COLO668 (cell line): ENCODE data around the gene UBTFL1.
"Not testable (repeated sequence)": the region's sequence is repeated elsewhere in the genome, so short reads cannot be mapped to it uniquely, and the experiment has no call there.

ENCODE experiments used
- DNase-seq: peaks from one replicate; lab custom pipeline; 2025; ENCODE audit not compliant: unreplicated experiment; lab: John Stamatoyannopoulos, UW

The UBTFL1 gene

GRCh38 chr11:90085650-90086049, at the start of gene UBTFL1:
UBTFL1 (plus strand) TSS chr11:90085950; CDS start chr11:90085950, 0 bp downstream.
- not testable (repeated sequence) for DNase-seq

- not testable (repeated sequence) for DNase-seq
Observed at GRCh38 chr11:90051591-90052209, 34.0 kb upstream of the UBTFL1 start.

- not testable (repeated sequence) for DNase-seq
Observed at GRCh38 chr11:90052311-90052710, 33.4 kb upstream of the UBTFL1 start.

- not testable (repeated sequence) for DNase-seq
Observed at GRCh38 chr11:90053545-90053944, 32.2 kb upstream of the UBTFL1 start.

GRCh38 chr11:90088731-90089130, 3.0 kb downstream of the UBTFL1 start:
- not testable (repeated sequence) for DNase-seq

GRCh38 chr11:90095230-90095924, 9.6 kb downstream of the UBTFL1 start:
- not testable (repeated sequence) for DNase-seq

GRCh38 chr11:90098261-90098660, 12.5 kb downstream of the UBTFL1 start:
- DNase-seq: not testable (repeated sequence)

GRCh38 chr11:90100431-90100830, 14.7 kb downstream of the UBTFL1 start:
- DNase-seq: no peak

- DNase-seq: no peak
Observed at GRCh38 chr11:90113541-90113940, 27.8 kb downstream of the UBTFL1 start.

- DNase-seq: no peak
Observed at GRCh38 chr11:90120191-90120590, 34.4 kb downstream of the UBTFL1 start.

GRCh38 chr11:90124371-90124770, 38.6 kb downstream of the UBTFL1 start:
- DNase-seq: no peak

GRCh38 chr11:90124946-90125345, 39.2 kb downstream of the UBTFL1 start:
- DNase-seq: no peak

- DNase-seq: no peak
Observed at GRCh38 chr11:90133560-90134477, 48.1 kb downstream of the UBTFL1 start.

- no peak for DNase-seq
Observed at GRCh38 chr11:90134478-90135003, 48.8 kb downstream of the UBTFL1 start, which contains the start of gene NAALAD2. NAALAD2 (plus strand) TSS chr11:90134663; CDS start chr11:90134759, 96 bp downstream.

- no peak for DNase-seq
Observed at GRCh38 chr11:90135016-90135415, 49.3 kb downstream of the UBTFL1 start.
